HG03354 (cell line): ENCODE data around the gene NAA80.
"Not testable (repeated sequence)": the region's sequence is repeated elsewhere in the genome, so short reads cannot be mapped to it uniquely, and the experiment has no call there.

Experiments
- ATAC-seq: cut with Tn5 transposase; IDR thresholded peaks from one replicate; pipeline ENCODE4 v1.9.1; 2021; ENCODE audit warnings: mild to moderate bottlenecking; ENCODE audit not compliant: unreplicated experiment, poor library complexity, severe bottlenecking

Gene NAA80

DNA sequence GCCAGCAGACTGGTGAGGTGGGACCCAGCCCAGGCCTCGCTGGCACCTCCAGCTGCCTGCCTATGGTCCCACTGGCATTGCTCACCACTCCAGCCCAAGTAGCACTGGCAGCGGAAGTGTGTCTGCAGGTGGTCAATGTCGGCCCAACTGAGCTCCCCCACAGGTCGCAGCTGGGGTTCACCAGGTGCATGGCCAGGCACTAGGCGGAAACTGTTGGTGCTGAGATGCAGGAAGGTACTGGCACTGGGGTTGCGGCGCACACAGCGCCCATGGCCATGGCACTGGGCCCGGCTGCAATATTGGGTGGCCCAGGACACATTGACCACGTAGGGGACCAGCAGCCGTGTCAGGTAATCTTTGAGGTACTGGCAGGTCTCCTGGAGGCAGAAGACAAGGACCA lies 19.0 kb upstream of the NAA80 start:
- no peak for ATAC-seq

DNA sequence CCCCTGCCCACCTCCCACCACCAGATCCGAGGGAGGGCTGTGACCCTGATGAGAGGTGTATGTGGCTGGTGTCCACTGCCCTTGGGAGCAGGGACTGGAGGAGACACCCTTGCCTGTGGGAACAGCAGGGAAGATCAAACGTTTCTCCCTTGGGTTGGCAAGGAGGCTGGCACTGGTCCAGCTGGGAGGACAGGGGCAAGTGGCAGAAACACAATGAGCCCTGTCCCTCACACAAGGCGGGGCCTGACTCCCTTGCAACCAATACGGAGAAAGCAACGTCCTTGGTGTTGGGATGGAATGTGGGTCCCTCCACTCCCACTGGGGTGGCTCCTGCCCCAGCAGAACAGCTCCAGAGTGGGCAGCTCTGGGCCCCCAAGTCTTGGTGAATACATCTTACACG lies 18.1 kb upstream of the NAA80 start:
- ATAC-seq = no peak

GRCh38 chr3:50316657-50317242 lies 17.5 kb upstream of the NAA80 start:
- ATAC-seq = no peak

DNA sequence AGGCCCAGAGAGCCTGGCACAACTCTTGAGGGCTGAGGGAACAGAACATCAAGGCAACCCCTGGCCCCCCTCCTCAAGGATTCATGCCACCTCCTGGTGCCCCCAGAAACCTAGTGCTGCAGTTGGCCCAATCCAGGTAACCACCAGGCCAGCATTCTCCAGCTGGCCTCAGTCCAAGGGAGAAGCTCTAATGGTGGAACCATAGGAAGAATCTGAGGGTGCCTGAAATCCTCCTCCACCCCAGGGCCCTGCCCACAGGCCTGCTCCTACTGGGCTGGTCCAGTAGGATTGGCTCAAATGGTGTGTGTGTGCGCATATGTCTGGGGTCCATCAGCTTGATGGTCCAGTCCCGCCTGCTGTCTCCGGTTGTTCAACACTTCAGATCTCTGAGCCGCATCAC lies 15.6 kb upstream of the NAA80 start:
- ATAC-seq = no peak

GRCh38 chr3:50314342-50314741 lies 15.1 kb upstream of the NAA80 start:
- no peak for ATAC-seq

GRCh38 chr3:50312041-50312440 lies 12.8 kb upstream of the NAA80 start:
- not testable (repeated sequence) for ATAC-seq

- ATAC-seq = no peak
Measured at GRCh38 chr3:50304601-50305000, 5.4 kb upstream of the NAA80 start.

DNA sequence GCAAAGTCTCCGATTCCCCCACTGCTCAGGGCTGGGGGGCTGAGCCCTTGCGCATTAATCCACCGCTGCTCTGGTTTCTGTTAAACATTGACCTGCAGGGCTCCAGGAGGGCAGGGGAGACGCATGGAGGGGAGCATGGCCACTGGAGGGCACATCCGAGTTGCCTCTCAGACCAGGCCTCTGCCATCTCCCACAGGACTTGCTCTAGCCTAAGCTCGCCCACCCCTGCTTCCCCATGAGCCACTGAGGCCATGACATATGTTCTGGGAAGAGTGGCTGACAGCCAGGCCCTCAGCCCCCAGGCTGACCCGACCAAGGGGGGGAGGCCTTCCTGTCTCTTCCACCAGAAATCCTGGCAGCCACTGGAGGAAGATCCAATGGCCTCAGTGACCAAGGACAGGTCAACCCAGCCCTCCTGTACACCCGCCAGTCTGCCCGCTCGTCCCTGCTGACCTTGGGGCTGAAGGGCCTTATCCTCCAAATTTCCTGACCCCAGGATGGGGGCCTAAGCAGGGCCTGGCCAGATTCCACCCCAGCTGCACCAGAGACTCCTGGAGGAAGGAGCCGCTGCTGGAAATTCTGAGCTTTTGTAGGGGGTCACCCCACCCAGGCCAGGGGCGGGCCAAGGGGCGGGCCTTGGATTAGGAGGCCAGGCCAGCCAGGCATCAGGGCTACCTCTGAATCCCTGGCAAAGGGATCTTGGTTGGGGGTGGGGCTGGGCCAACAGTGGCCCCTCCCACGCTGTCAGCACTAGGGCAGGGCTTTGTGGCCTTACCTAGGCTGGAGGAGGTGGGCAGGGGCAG lies 4.0 kb upstream of the NAA80 start, which contains the start of gene HYAL1:
Gene HYAL1, minus strand, starts transcription at position 562 of the 803 bp plus-strand sequence. CDS start 618 bp downstream, outside the sequence.
- no peak for ATAC-seq

- no peak for ATAC-seq
Measured at GRCh38 chr3:50302095-50303012, 3.1 kb upstream of the NAA80 start.

GRCh38 chr3:50300681-50301254 lies 1.6 kb upstream of the NAA80 start:
- no peak for ATAC-seq

DNA sequence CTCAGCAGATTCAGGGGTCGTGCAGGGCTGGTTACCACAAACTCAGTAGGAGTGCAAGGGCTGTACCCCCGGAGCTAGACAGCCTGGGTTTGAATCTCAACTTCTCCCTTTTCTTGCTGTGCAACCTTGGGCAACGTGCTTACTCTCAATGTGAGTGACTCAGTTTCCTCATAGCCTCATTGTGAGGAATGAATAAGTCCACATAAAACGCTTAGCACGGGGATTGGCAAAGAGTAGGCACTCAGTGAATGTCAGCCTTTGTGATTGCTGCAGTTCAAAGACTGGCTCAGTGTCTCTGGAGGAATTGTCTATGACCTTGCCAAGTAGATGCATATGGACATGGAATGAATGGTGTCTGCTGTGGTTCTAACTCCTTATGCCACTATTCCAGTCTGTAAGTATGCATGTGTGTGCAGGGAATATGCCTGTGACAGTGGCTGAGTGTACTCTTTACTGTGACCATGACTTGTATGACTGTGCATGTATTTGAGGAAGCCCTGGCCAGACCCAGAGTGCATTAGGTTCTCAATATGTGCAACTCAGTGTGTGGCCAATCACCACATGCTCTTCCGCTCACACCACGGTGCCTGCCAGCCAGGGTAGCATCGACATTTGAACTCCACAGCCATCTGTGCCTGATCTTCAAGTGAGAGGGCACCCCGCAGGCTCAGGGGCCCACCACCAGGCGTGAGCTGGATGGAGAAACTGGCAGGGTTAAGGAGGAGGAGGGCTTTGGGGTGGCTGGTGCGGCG lies 900 bp upstream of the NAA80 start:
- no peak for ATAC-seq

DNA sequence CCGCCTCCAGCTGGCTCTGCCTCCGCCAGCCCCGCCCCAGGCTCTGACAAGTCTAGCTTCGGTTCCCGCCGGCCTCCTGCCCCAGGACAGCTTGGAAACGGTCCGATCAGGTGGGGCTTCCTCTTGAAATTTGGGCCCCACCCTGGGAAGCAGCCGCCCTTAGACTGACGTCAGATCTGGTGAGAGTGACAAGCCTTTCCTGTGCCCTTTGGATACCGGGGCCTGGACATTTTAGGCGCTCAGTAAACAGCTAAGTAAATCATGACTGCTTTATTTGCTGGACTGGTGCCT lies 378 bp upstream of the NAA80 start:
- ATAC-seq = no peak

DNA sequence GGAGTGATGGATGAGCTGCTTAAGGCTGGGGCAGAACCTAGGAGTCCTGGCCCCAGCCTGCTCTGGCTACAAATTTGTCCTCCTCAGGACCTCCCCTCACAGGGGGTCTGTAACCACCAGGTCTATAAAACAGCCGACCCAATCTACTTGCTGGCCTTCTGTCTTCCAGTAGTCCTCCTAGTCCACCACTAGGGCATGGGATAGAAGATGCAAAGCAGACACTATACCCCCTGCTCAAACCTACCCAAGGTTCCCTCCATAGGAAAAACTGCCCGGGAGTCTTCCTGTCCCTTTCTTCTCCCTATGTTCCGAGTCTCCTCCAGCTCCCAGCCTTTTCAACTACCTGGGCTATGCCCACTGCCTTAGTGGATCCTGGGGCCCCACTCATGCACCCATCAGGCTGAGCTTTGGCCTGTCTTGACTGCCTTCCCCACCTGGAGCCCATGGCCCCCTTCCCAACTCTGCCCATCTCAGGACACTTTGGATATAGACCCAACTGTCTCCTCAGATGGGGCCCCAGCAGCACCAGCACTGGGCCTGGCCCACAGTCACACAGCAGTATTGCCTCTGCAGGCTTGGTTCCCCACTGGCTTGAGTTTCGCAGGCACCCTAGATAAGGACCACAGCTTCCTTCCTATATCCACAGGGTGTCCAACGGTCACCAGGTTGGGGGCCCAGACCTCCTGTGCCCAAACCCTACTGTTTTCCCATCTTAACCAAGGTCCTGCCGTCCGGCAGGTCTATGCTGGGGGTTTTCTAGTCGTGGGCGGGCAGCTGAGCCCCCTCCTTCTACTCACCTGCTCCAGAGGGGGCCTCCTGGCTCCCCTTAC lies 1.1 kb downstream of the NAA80 start:
- ATAC-seq = no peak

DNA sequence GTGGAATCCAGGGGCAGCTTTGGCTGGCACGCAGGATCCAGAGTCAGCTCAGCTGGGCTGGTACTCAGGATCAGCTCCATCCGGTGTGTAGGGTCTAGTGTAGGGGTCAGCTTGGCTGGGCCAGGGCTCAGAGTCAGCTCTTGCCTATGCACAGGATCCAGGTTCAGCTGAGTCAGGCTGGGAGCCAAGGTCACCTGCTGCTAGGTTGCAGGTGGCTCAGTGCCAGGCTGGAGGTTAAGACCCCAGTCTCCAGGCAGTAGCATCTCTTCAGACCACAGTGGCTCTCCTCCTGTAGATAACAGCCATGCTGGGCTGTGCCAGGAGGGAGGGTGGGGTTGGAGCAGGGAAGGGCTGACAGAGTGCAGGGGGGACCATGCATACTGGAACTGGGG lies 1.8 kb downstream of the NAA80 start:
- ATAC-seq = no peak

GRCh38 chr3:50296721-50297383 lies 2.4 kb downstream of the NAA80 start:
- no peak for ATAC-seq

GRCh38 chr3:50295553-50296431 lies 3.4 kb downstream of the NAA80 start:
- ATAC-seq = no peak
